GM06990 (cell line): Measurements from ENCODE around the gene CAPZB.

Experiments
- DNase-seq: peaks from one replicate; pipeline ENCODE4 v3.0.0-alpha.2; 2011; ENCODE audit not compliant: insufficient read length; ENCODE audit errors: extremely low read depth
- H3K27me3 ChIP-seq: replicated peaks from 2 replicates; pipeline ENCODE4 v1.6.0; 2011; ENCODE audit warnings: low read length; ENCODE audit not compliant: control insufficient read depth, insufficient read depth
- H3K36me3 ChIP-seq: 2 replicates; pipeline ENCODE4 v1.5.1; 2011; ENCODE audit warnings: low read length; ENCODE audit not compliant: control insufficient read depth, insufficient read depth
- H3K4me3 ChIP-seq: replicated peaks from 2 replicates; pipeline ENCODE4 v1.5.1; 2011; ENCODE audit warnings: low read depth, mild to moderate bottlenecking, control low read depth, low read length
- CTCF ChIP-seq: IDR thresholded peaks from 2 replicates; pipeline ENCODE4 v1.5.1; 2011; ENCODE audit warnings: low read length, control low read depth, mild to moderate bottlenecking, inconsistent platforms; ENCODE audit not compliant: insufficient read depth, poor library complexity, severe bottlenecking

The CAPZB gene

GRCh38 chr1:19368050-19368449, 117.3 kb downstream of the CAPZB start:
- peaks cover 14% of the 10 kb centered on the region for H3K36me3 ChIP-seq
- no peak overlapping the region for H3K4me3 ChIP-seq
- DNase-seq: no peak
- H3K27me3 ChIP-seq: no peaks in the 10 kb centered on the region
- TF ChIP-seq CTCF: no peak

GRCh38 chr1:19367584-19368041, 117.7 kb downstream of the CAPZB start:
- Histone ChIP-seq H3K4me3 (no peak overlapping the region), H3K27me3 (no peaks in the 10 kb centered on the region), H3K36me3 (peaks cover 17% of the 10 kb centered on the region)
- no peak for TF ChIP-seq CTCF
- no peak for DNase-seq

GRCh38 chr1:19366599-19367536, 118.5 kb downstream of the CAPZB start:
- Histone ChIP-seq H3K36me3 (peaks cover 16% of the 10 kb centered on the region), H3K4me3 (no peak overlapping the region), H3K27me3 (no peaks in the 10 kb centered on the region)
- no peak for DNase-seq
- no peak for TF ChIP-seq CTCF

- no peak for TF ChIP-seq CTCF
- H3K27me3 ChIP-seq: no peaks in the 10 kb centered on the region
- DNase-seq: no peak
- H3K36me3 ChIP-seq: peaks cover 12% of the 10 kb centered on the region
- no peak overlapping the region for H3K4me3 ChIP-seq
Measured at GRCh38 chr1:19365721-19366120, 119.6 kb downstream of the CAPZB start.

GRCh38 chr1:19363536-19364152, 121.7 kb downstream of the CAPZB start:
- DNase-seq: no peak
- Histone ChIP-seq H3K27me3 (no peaks in the 10 kb centered on the region), H3K36me3 (peaks cover 13% of the 10 kb centered on the region), H3K4me3 (no peak overlapping the region)
- no peak for TF ChIP-seq CTCF
